PC-9 (cell line): Measurements from ENCODE around the gene SIRT1.
"Not testable (repeated sequence)": the region's sequence is repeated elsewhere in the genome, so short reads cannot be mapped to it uniquely, and the experiment has no call there.

Experiments used
- CTCF ChIP-seq: fragments of 200-600 bp; sonication (generic); conservative IDR thresholded peaks from 2 replicates; pipeline ENCODE4 v1.6.1; 2017; ENCODE audit warnings: mixed run types, antibody characterized with exemption, mild to moderate bottlenecking, moderate library complexity
- EZH2 ChIP-seq: fragments of 200-600 bp; sonication (generic); IDR thresholded peaks from 2 replicates; pipeline ENCODE4 v1.8.0; 2017; ENCODE audit warnings: antibody characterized with exemption, low read depth

DNA sequence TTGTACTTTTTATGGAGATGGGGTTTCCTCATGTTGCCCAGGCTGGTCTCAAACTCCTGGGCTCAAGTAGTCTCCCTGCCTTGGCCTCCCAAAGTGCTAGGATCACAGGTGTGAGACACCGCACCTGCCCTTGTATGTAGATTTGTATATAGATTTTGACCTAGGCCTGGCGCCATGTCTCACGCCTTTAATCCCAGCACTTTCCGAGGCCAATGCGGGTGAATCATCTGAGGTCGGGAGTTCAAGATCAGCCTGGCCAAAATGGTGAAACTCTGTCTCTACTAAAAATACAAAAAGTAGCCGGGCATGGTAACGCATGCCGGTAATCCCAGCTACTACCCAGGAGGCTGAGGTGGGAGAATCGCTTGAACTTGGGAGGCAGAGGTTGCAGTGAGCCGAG lies 7.0 kb upstream of the SIRT1 start:
- not testable (repeated sequence) for TF ChIP-seq CTCF, EZH2
